Measurements from ENCODE around the gene SNAPC4. TPM values are rescaled to one million over a fixed set of nuclear protein-coding genes. Genes with fewer than 3 reads are reported as not detected.

SNAPC4 gene
- total and polyA plus RNA-seq, 11 donors = 3.1 to 7.8 (median 4.3) TPM

DNA sequence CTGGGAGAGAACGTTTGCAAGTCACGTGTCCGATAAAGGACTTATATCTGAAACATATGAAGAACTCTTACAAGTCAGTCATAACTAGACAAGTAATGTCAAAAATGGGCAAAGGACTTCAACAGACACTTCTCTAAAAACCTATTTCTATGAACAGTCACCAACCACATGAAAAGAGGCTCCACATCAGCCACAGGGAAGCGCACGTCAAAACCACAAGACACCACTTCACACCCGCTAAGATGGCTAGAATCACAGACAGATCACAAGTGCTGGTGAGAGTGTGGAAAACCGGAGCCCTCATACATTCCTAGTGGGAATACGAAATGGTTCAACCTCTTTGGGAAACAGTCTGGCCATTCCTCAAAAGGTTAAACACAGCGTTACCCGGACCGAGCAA, 15.0 kb downstream of the SNAPC4 start:
- DNase-seq (no peak), ATAC-seq (no peak)
- Histone ChIP-seq H3K36me3 (peaks cover 0 to 96% (median 81%) of the 10 kb centered on the region in 9 donors), H3K27me3 (no peaks in the 10 kb centered on the region), H3K9me3 (no peaks in the 10 kb centered on the region), H3K4me1 (peaks cover 0 to 12% (median 0%) of the 10 kb centered on the region in 12 donors), H3K4me3 (no peak overlapping the region), H3K27ac (no peak overlapping the region)
- TF ChIP-seq, protein P1, sequence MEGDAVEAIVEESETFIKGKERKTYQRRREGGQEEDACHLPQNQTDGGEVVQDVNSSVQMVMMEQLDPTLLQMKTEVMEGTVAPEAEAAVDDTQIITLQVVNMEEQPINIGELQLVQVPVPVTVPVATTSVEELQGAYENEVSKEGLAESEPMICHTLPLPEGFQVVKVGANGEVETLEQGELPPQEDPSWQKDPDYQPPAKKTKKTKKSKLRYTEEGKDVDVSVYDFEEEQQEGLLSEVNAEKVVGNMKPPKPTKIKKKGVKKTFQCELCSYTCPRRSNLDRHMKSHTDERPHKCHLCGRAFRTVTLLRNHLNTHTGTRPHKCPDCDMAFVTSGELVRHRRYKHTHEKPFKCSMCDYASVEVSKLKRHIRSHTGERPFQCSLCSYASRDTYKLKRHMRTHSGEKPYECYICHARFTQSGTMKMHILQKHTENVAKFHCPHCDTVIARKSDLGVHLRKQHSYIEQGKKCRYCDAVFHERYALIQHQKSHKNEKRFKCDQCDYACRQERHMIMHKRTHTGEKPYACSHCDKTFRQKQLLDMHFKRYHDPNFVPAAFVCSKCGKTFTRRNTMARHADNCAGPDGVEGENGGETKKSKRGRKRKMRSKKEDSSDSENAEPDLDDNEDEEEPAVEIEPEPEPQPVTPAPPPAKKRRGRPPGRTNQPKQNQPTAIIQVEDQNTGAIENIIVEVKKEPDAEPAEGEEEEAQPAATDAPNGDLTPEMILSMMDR (IDR thresholded peaks at IDR 0.05) = no peak
- no peak for TF ChIP-seq POLR2A (IDR thresholded peaks at IDR 0.05)
- intact Hi-C loops (cut with DNase I) = no loop called here
- 88 to 96% (median 94%) methylated on average over 11 of the region's 11 CpGs for WGBS, 4 donors

DNA sequence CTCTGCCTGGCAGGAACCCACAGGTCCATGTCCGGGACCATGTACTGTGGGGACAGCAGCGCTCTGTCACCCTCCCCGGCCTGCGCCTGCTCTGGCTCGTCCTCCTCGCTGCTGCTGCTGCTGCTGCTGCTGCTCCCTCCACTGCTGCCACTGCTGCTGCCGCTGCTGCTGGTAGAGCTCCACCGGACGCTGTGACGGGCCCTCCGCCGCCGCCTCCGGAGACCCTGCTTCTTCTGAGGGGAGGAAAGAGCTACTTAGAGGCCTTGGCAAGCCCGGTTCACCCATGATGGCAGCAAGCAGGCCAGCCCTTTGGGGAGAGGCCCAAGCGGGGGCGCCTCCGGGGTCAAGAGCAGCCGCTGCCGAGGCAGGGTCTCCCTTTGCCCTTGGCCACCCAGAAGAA, 16.5 kb downstream of the SNAPC4 start:
- Histone ChIP-seq H3K36me3 (peaks cover 0 to 93% (median 65%) of the 10 kb centered on the region in 9 donors), H3K27ac (no peak overlapping the region), H3K27me3 (no peaks in the 10 kb centered on the region), H3K4me1 (peaks cover 0 to 18% (median 0%) of the 10 kb centered on the region in 12 donors), H3K9me3 (no peaks in the 10 kb centered on the region), H3K4me3 (no peak overlapping the region)
- no peak for TF ChIP-seq POLR2A (IDR thresholded peaks at IDR 0.05)
- TF ChIP-seq, protein P1 (IDR thresholded peaks at IDR 0.05) = no peak
- intact Hi-C loops (cut with DNase I) = no loop called here
- no peak for ATAC-seq
- peak in 1 of 5 donors; percentile 58 for DNase-seq
- 94 to 97% (median 96%) methylated on average over 17 to 20 of the region's 20 CpGs for WGBS, 4 donors

DNA sequence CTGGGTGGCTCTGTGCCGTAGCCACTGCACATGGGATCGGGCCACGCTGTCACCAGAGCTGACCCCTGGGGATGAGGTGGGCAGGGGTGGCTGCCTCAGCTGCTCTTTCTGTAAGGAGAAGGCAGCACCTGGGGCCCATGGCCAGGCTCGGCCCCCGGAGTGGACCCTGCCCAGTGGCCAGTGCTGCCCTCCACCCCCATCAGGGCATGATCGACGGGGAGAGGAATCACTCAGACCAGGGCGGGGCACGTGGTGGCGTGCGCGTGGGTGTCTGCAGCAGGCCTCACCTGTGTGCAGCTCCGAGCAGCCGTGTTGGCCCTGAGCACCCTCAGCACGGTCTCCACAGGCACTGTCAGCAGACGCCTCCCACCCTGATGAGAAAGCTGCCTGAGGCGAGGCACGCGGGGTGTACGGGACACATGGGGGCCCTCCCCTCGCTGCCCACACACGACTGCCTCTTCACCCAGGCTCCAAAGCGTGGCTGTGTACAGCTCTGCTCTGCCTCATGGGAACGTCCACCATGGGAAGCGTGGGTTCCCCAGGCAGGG, 17.9 kb downstream of the SNAPC4 start:
- 91 to 92% (median 91%) methylated on average over 13 to 25 of the region's 25 CpGs for WGBS, 4 donors
- peak overlapping the region in 1 of 12 donors; percentile 23 for H3K27ac ChIP-seq
- H3K4me3 ChIP-seq = no peak overlapping the region
- intact Hi-C loops (cut with DNase I) = no loop called here
- no peaks in the 10 kb centered on the region for H3K9me3 ChIP-seq
- ATAC-seq (peak in 1 of 4 donors; percentile 2), DNase-seq (peak in 1 of 5 donors; percentile 51)
- peaks cover 0 to 83% (median 51%) of the 10 kb centered on the region in 9 donors for H3K36me3 ChIP-seq
- TF ChIP-seq, protein P1 (IDR thresholded peaks at IDR 0.05) = no peak
- TF ChIP-seq POLR2A (IDR thresholded peaks at IDR 0.05) = no peak
- H3K4me1 ChIP-seq = peaks cover 0 to 21% (median 0%) of the 10 kb centered on the region in 12 donors
- no peaks in the 10 kb centered on the region for H3K27me3 ChIP-seq

DNA sequence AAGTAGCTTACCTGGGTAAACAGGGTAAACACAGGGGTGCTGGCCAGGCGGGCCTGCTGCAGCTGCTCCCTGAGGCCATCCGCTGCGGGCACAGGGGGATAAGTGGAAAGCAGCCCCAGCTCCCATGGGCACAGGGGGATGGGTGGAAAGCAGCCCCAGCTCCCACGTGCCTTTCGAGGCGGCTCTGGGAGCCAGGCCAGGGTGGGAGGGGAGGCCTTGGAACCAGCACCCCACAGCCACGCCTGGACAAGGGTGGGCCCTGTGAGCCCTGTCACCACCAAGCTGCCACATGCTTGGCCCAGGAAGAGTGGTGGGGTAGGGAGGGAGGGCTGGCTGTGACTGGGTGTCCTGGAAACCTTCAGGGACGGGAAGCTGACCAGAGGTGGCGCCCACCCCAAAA, 18.7 kb downstream of the SNAPC4 start:
- peaks cover 0 to 76% (median 48%) of the 10 kb centered on the region in 9 donors for H3K36me3 ChIP-seq
- 40 to 72% (median 61%) methylated on average over 8 to 9 of the region's 9 CpGs for WGBS, 4 donors
- no peaks in the 10 kb centered on the region for H3K9me3 ChIP-seq
- DNase-seq (peak in 4 of 5 donors; percentile 56 to 84 (median 68)), ATAC-seq (peak; percentile 68 to 89 (median 78))
- peaks cover 0 to 21% (median 0%) of the 10 kb centered on the region in 12 donors for H3K4me1 ChIP-seq
- intact Hi-C loops (cut with DNase I) = no loop called here
- TF ChIP-seq, protein P1 (IDR thresholded peaks at IDR 0.05) = no peak
- no peak for TF ChIP-seq POLR2A (IDR thresholded peaks at IDR 0.05)
- H3K27ac ChIP-seq = peak overlapping the region in 3 of 12 donors; percentile 6 to 29 (median 23)
- H3K4me3 ChIP-seq = no peak overlapping the region
- H3K27me3 ChIP-seq = no peaks in the 10 kb centered on the region

Measured in heart left ventricle (tissue), 16 donors.